Natural killer cell (primary cell): ENCODE data around the gene GLRX3. TPM values are rescaled to one million over a fixed set of nuclear protein-coding genes. Genes with fewer than 3 reads are reported as not detected.
A peak's percentile ranks its signal among the peaks of the same experiment; 100 is the strongest.

Source experiments
- ATAC-seq, 3 donors: fragments of 150-1000 bp in 2 of 3; fragments of 200-7000 bp in 1 of 3; cut with Tn5 transposase; 1 replicate in 1 of 3; 2 replicates in 2 of 3; pipeline ENCODE4 v1.10.0; 2021; ENCODE audit warnings: mild to moderate bottlenecking in 2 of 3, moderate library complexity in 2 of 3
- DNase-seq, 2 donors: peaks; one replicate each; pipeline versions ENCODE4 v3.0.0 to v3.0.0-alpha.2; 2013 to 2021; ENCODE audit warnings: mixed read lengths in 1 of 2
- H3K27ac ChIP-seq: one replicate; pipeline ENCODE4 v1.5.1; 2013; ENCODE audit warnings: mild to moderate bottlenecking, low read length
- H3K27me3 ChIP-seq: one replicate; pipeline ENCODE4 v1.6.1; 2013; ENCODE audit warnings: low read length; ENCODE audit not compliant: control insufficient read depth, insufficient read depth
- H3K36me3 ChIP-seq: one replicate; pipeline ENCODE4 v1.6.1; 2013; ENCODE audit warnings: low read length; ENCODE audit not compliant: control insufficient read depth, insufficient read depth
- H3K4me1 ChIP-seq: one replicate; pipeline ENCODE4 v1.6.1; 2013; ENCODE audit warnings: low read length; ENCODE audit not compliant: control insufficient read depth, insufficient read depth
- H3K4me3 ChIP-seq: one replicate; pipeline ENCODE4 v1.5.1; 2013; ENCODE audit warnings: low read length
- H3K9me3 ChIP-seq: one replicate; pipeline ENCODE4 v1.6.1; 2013; ENCODE audit warnings: low read length; ENCODE audit not compliant: control insufficient read depth, insufficient read depth
- H3K27ac Mint-ChIP-seq, 2 donors: one replicate each; pipeline ENCODE4 v1.8.0; 2022; ENCODE audit warnings: mild to moderate bottlenecking in 2 of 2, mixed read lengths in 2 of 2, moderate library complexity in 1 of 2
- H3K27me3 Mint-ChIP-seq, 2 donors: one replicate each; pipeline ENCODE4 v1.8.0; 2022; ENCODE audit warnings: low read depth in 2 of 2, mixed read lengths in 2 of 2
- H3K36me3 Mint-ChIP-seq: one replicate; pipeline ENCODE4 v1.8.0; 2022; ENCODE audit warnings: mixed read lengths
- H3K4me1 Mint-ChIP-seq, 2 donors: one replicate each; pipeline ENCODE4 v1.8.0; 2022; ENCODE audit warnings: mixed read lengths in 2 of 2
- H3K4me3 Mint-ChIP-seq: one replicate; pipeline ENCODE4 v1.8.0; 2022; ENCODE audit warnings: mild to moderate bottlenecking, moderate library complexity, mixed read lengths
- H3K9me3 Mint-ChIP-seq, 2 donors: one replicate each; pipeline ENCODE4 v1.8.0; 2022; ENCODE audit warnings: mixed read lengths in 2 of 2
- WGBS: methylation state at CpG from one replicate; pipeline ENCODE4 v1.1.7; 2013; ENCODE audit warnings: missing lambda C conversion rate; ENCODE audit not compliant: insufficient coverage; 5-methylcytosine and 5-hydroxymethylcytosine counted together
- intact Hi-C: fragments of 100-400 bp; cut with micrococcal nuclease; formaldehyde crosslinking; loops from one replicate; pipeline ENCODE4 v1.14.2; 2022
- total RNA-seq, 4 donors: library from RNA; stranded (reverse); fragments of 120-200 nt in 1 of 4; gene quantifications; one replicate each; pipeline versions ENCODE4 v1.2.3 to v1.2.4, GENCODE V29; 2013 to 2022
- TF ChIP-seq, protein P1 (sequence below): fragments of 200-600 bp; IDR thresholded peaks from one replicate; pipeline ENCODE4 v1.8.0; 2022; ENCODE audit warnings: antibody characterized with exemption

Gene GLRX3
- total RNA-seq, 3 donors from 2014 or later (not counting 1 experiment from before 2014, with no cell fraction given) = 33.8 to 51.7 (median 39.1) TPM

DNA sequence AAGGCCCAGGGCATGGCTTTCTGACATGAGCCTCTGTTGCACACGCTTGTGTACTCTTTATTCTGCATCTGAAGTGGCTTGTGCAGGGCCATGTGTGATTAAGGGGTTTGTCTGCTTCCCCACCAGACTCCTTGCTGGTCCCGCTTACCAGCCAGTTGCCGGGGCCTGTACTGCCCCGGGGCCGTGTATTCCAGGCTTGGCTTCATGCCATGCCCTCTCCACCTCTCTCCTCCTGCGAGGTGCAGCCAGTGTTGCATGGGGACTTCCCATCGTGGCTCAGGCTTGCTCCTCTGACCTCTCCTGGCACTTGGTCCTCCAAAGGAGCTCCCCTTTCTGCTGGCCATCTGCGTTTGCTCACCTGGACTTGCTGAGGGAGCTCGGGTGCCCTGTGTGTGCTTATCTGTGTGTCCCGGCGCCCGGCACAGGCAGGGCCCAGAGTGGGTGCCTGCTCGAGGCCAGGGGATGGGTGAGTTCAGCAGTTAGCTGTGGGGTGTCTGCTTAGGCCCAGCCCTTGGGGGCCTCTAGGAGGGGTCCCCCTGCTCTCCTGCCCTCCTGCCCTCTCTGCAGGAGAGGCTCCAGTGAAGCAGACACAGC is 14.6 kb upstream of the GLRX3 start:
- ATAC-seq (no peak), DNase-seq (no peak)
- Histone ChIP-seq H3K9me3 (peaks cover 7% of the 10 kb centered on the region), H3K4me3 (no peak overlapping the region), H3K27ac (no peak overlapping the region), H3K36me3 (no peaks in the 10 kb centered on the region), H3K27me3 (no peaks in the 10 kb centered on the region), H3K4me1 (no peaks in the 10 kb centered on the region)
- intact Hi-C loops = no loop called here
- Mint-ChIP-seq H3K36me3 (no peaks in the 10 kb centered on the region), H3K27me3 (peaks cover 0 to 3% of the 10 kb centered on the region in 2 donors), H3K4me1 (no peaks in the 10 kb centered on the region), H3K27ac (no peak overlapping the region), H3K9me3 (peaks cover 0 to 5% of the 10 kb centered on the region in 2 donors), H3K4me3 (no peak overlapping the region)
- TF ChIP-seq, protein P1, sequence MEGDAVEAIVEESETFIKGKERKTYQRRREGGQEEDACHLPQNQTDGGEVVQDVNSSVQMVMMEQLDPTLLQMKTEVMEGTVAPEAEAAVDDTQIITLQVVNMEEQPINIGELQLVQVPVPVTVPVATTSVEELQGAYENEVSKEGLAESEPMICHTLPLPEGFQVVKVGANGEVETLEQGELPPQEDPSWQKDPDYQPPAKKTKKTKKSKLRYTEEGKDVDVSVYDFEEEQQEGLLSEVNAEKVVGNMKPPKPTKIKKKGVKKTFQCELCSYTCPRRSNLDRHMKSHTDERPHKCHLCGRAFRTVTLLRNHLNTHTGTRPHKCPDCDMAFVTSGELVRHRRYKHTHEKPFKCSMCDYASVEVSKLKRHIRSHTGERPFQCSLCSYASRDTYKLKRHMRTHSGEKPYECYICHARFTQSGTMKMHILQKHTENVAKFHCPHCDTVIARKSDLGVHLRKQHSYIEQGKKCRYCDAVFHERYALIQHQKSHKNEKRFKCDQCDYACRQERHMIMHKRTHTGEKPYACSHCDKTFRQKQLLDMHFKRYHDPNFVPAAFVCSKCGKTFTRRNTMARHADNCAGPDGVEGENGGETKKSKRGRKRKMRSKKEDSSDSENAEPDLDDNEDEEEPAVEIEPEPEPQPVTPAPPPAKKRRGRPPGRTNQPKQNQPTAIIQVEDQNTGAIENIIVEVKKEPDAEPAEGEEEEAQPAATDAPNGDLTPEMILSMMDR = no peak
- 74% methylated on average over 13 of the region's 13 CpGs for WGBS

DNA sequence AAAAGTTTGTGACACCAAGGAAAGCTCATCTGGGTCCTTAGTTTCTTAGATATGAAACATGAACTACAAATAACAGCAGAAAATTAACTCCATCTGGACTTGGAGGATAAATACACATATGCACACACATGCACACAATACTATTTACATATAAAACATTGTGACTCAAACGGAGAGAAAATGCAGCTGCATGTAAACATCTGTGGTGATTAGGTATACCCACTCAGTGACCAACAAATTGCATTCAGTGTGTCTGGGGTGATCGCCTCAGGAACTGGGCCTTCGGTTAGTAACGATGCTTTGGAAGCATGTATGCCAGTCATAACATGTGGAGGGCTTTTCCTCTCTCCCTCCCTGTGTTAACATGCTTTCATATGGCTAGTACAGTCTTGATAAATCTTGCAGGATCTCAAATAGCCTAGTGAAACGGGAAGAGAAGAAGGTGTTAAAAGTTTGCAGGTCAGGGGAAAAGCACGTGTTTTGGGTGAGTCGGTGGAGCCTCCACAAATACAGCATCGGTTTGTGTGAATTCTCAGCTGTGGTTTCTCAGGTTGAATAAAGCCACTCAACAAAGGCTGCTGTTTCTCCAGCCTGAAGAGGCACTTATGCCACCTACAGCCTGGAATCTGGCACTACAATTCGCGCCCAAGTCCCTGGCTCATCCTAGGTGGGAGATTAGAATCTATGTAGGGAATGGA is 8.7 kb upstream of the GLRX3 start:
- ATAC-seq = peak; percentile 87 to 98 (median 97)
- Mint-ChIP-seq H3K4me1 (peaks cover 12 to 14% of the 10 kb centered on the region in 2 donors), H3K27ac (peak overlapping the region in 1 of 2 donors; percentile 8), H3K9me3 (no peaks in the 10 kb centered on the region), H3K36me3 (no peaks in the 10 kb centered on the region), H3K27me3 (peaks cover 7 to 11% of the 10 kb centered on the region in 2 donors), H3K4me3 (no peak overlapping the region)
- H3K27ac ChIP-seq = no peak overlapping the region
- H3K4me1 ChIP-seq = peaks cover 5% of the 10 kb centered on the region
- H3K36me3 ChIP-seq = no peaks in the 10 kb centered on the region
- DNase-seq = peak; percentile 33 to 80
- 18% methylated on average over 10 of the region's 10 CpGs for WGBS
- no peaks in the 10 kb centered on the region for H3K9me3 ChIP-seq
- intact Hi-C loops = loop anchor here (1.0 to 5.0 kb wide), 3 partner anchors 16 to 1095 kb away; no protein-coding TSS in a partner anchor
- peaks cover 3% of the 10 kb centered on the region for H3K27me3 ChIP-seq
- H3K4me3 ChIP-seq = no peak overlapping the region
- TF ChIP-seq, protein P1 = peak; percentile 77

DNA sequence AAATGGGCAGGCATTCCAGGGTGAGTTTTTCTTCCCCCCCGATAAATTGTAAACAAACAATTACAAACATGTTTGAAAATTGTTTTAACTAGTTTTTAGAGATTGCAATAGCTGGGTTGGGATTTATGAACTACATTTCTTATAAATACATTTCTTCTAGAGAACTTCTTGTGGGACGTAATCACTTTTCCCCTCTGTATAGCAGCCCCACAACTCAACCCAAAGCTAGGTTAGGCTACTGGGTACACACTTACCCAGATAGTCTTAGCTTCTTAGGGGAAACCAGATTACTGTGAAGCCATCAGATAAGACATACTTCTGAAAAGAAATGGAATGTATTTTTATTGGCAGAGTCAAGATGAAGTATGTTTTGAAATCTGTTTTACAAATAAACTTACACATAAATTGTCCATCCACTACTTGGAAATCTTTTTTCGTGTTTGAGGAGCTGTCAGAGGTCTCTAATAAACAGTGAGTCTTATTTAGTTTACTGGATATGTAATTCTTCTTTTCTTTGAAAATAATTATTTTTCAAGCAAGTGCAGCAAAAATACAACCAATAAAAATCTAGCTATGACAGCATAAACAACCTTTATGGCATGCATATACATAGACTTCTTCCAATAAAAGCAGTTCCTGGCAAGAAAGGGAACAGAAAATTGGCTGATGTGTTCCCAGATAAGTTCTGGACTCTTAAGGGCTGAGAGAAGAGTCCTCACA is 8.0 kb upstream of the GLRX3 start:
- Histone ChIP-seq H3K4me1 (peaks cover 5% of the 10 kb centered on the region), H3K9me3 (no peaks in the 10 kb centered on the region), H3K36me3 (no peaks in the 10 kb centered on the region), H3K27ac (no peak overlapping the region), H3K27me3 (peaks cover 3% of the 10 kb centered on the region), H3K4me3 (no peak overlapping the region)
- TF ChIP-seq, protein P1 = no peak
- Mint-ChIP-seq H3K36me3 (no peaks in the 10 kb centered on the region), H3K4me1 (peaks cover 12 to 14% of the 10 kb centered on the region in 2 donors), H3K27ac (peak overlapping the region in 1 of 2 donors; percentile 8), H3K9me3 (no peaks in the 10 kb centered on the region), H3K27me3 (peaks cover 7 to 11% of the 10 kb centered on the region in 2 donors), H3K4me3 (no peak overlapping the region)
- no peak for ATAC-seq
- 88% methylated on average over 1 of the region's 3 CpGs for WGBS
- intact Hi-C loops = loop anchor here (5.0 kb wide), 1 partner anchor 1096 kb away; no protein-coding TSS in a partner anchor
- no peak for DNase-seq
